ENCODE measurements around the gene RPS19. TPM values are rescaled to one million over a fixed set of nuclear protein-coding genes. Genes with fewer than 3 reads are reported as not detected.

RPS19 gene
- total RNA-seq, 1 donor from 2014 or later: 3,078 TPM

- Mint-ChIP-seq H3K4me3 (ENCODE audit: unreplicated experiment) (no peak overlapping the region), H3K27ac (ENCODE audit: unreplicated experiment) (no peak overlapping the region), H3K36me3 (ENCODE audit: low read depth, unreplicated experiment) (peaks cover 17% of the 10 kb centered on the region), H3K27me3 (ENCODE audit: low read depth, unreplicated experiment) (peaks cover 15% of the 10 kb centered on the region), H3K4me1 (ENCODE audit: low read depth, unreplicated experiment) (no peaks in the 10 kb centered on the region), H3K9me3 (ENCODE audit: unreplicated experiment) (peaks cover 2% of the 10 kb centered on the region)
- Histone ChIP-seq H4K20me1 (ENCODE audit: insufficient read depth, low read length) (peaks cover 54% of the 10 kb centered on the region), H2AFZ (ENCODE audit: low read depth, low read length) (no peak overlapping the region), H3K79me2 (ENCODE audit: insufficient read depth, low read length) (no peaks in the 10 kb centered on the region), H3K27me3 (ENCODE audit: insufficient read depth, low read length) (peaks cover 13% of the 10 kb centered on the region), H3K9me3 (ENCODE audit: insufficient read depth, low read depth, low read length) (no peaks in the 10 kb centered on the region), H3K27ac (ENCODE audit: low read depth, low read length) (no peak overlapping the region), H3K4me3 (ENCODE audit: insufficient read depth, low read depth, low read length) (no peak overlapping the region), H3K4me1 (ENCODE audit: insufficient read depth, low read length) (no peaks in the 10 kb centered on the region), H3K9ac (ENCODE audit: low read length) (no peak overlapping the region), H3K36me3 (ENCODE audit: insufficient read depth, low read length) (peaks cover 10% of the 10 kb centered on the region), H3K4me2 (ENCODE audit: low read length) (no peak overlapping the region)
- no peak for TF ChIP-seq CTCF (IDR thresholded peaks at IDR 0.05; ENCODE audit: insufficient read depth, low read depth, low read length)
- FAIRE-seq: no peak
- DNase-seq (ENCODE audit: low read depth): no peak
These were observed 47.0 kb downstream of the RPS19 start for GRCh38 chr19:41906916-41907680.

- peaks cover 2% of the 10 kb centered on the region for H3K9me3 Mint-ChIP-seq (ENCODE audit: unreplicated experiment)
- H2AFZ ChIP-seq (ENCODE audit: low read depth, low read length): no peak overlapping the region
- H3K27me3 ChIP-seq (ENCODE audit: insufficient read depth, low read length): peaks cover 18% of the 10 kb centered on the region
- peaks cover 10% of the 10 kb centered on the region for H3K36me3 ChIP-seq (ENCODE audit: insufficient read depth, low read length)
- DNase-seq (ENCODE audit: low read depth) (no peak), FAIRE-seq (no peak)
- no peak for TF ChIP-seq EZH2 (IDR thresholded peaks at IDR 0.05; ENCODE audit: insufficient read depth, low read length)
- no peak for TF ChIP-seq CTCF (IDR thresholded peaks at IDR 0.05; ENCODE audit: insufficient read depth, low read depth, low read length)
- no peaks in the 10 kb centered on the region for H3K4me1 Mint-ChIP-seq (ENCODE audit: low read depth, unreplicated experiment)
- peaks cover 55% of the 10 kb centered on the region for H4K20me1 ChIP-seq (ENCODE audit: insufficient read depth, low read length)
- H3K27ac Mint-ChIP-seq (ENCODE audit: unreplicated experiment): no peak overlapping the region
- H3K27me3 Mint-ChIP-seq (ENCODE audit: low read depth, unreplicated experiment): peaks cover 20% of the 10 kb centered on the region
- H3K4me1 ChIP-seq (ENCODE audit: insufficient read depth, low read length): no peaks in the 10 kb centered on the region
- H3K4me3 ChIP-seq (ENCODE audit: insufficient read depth, low read depth, low read length): no peak overlapping the region
- no peak overlapping the region for H3K4me2 ChIP-seq (ENCODE audit: low read length)
- H3K27ac ChIP-seq (ENCODE audit: low read depth, low read length): no peak overlapping the region
- H3K79me2 ChIP-seq (ENCODE audit: insufficient read depth, low read length): no peaks in the 10 kb centered on the region
- no peak overlapping the region for H3K4me3 Mint-ChIP-seq (ENCODE audit: unreplicated experiment)
- peaks cover 12% of the 10 kb centered on the region for H3K36me3 Mint-ChIP-seq (ENCODE audit: low read depth, unreplicated experiment)
- no peak overlapping the region for H3K9ac ChIP-seq (ENCODE audit: low read length)
- peaks cover 3% of the 10 kb centered on the region for H3K9me3 ChIP-seq (ENCODE audit: insufficient read depth, low read depth, low read length)
These were observed 48.0 kb downstream of the RPS19 start for GRCh38 chr19:41907994-41908615.

All from astrocyte (in vitro differentiated cells and primary cell).